Neural cell (in vitro differentiated cells): ENCODE data around the gene GGN.

Experiments
- CTCF ChIP-seq: fragments of 450-650 bp; IDR thresholded peaks from 2 replicates; pipeline ENCODE4 v1.5.1; 2014; ENCODE audit warnings: antibody characterized with exemption, mild to moderate bottlenecking, moderate library complexity; ENCODE audit not compliant: poor library complexity, severe bottlenecking
- EP300 ChIP-seq: fragments of 450-650 bp; conservative IDR thresholded peaks from 2 replicates; pipeline ENCODE4 v1.6.1; 2014; ENCODE audit warnings: antibody characterized with exemption, mild to moderate bottlenecking, moderate library complexity; ENCODE audit not compliant: poor library complexity, severe bottlenecking
- MXI1 ChIP-seq: fragments of 450-650 bp; conservative IDR thresholded peaks from 2 replicates; pipeline ENCODE4 v1.6.1; 2014; ENCODE audit warnings: antibody characterized with exemption, mild to moderate bottlenecking; ENCODE audit not compliant: poor library complexity, severe bottlenecking
- POLR2AphosphoS5 ChIP-seq: IDR thresholded peaks from 2 replicates; pipeline ENCODE4 v1.6.1; 2012
- REST ChIP-seq: IDR thresholded peaks from 2 replicates; pipeline ENCODE4 v1.6.1; 2012; ENCODE audit warnings: borderline replicate concordance
- TAF1 ChIP-seq: IDR thresholded peaks from 2 replicates; pipeline ENCODE4 v1.6.1; 2012; ENCODE audit warnings: low read depth

GRCh38 chr19:38381138-38381537 is 6.7 kb downstream of the GGN start:
- TF ChIP-seq POLR2AphosphoS5 = no peak
- no peak for TF ChIP-seq MXI1
- no peak for TF ChIP-seq CTCF
- no peak for TF ChIP-seq EP300
- no peak for TF ChIP-seq TAF1
- no peak for TF ChIP-seq REST
